PFSK-1 (cell line): ENCODE results near the gene OVCA2.

Experiments
- FOXP2 ChIP-seq: optimal IDR thresholded peaks from 2 replicates; pipeline ENCODE3; 2011; ENCODE audit warnings: borderline replicate concordance, control low read depth, inconsistent platforms; ENCODE audit not compliant: insufficient read depth; ENCODE audit errors: extremely low read length, extremely low read depth
- POLR2AphosphoS5 ChIP-seq: IDR thresholded peaks from 2 replicates; pipeline ENCODE4 v1.6.1; 2012; ENCODE audit warnings: low read depth, mild to moderate bottlenecking, control low read depth, low read length, moderate library complexity
- SIN3A ChIP-seq: IDR thresholded peaks from 2 replicates; pipeline ENCODE4 v1.6.1; 2012; ENCODE audit warnings: mild to moderate bottlenecking, low read length, moderate library complexity, borderline replicate concordance; ENCODE audit not compliant: insufficient read depth
- TAF1 ChIP-seq: IDR thresholded peaks from 2 replicates; pipeline ENCODE4 v1.6.1; 2012; ENCODE audit warnings: low read length, control low read depth, borderline replicate concordance; ENCODE audit not compliant: insufficient read depth
- TF ChIP-seq, protein P1 (sequence below), 2 experiments: IDR thresholded peaks; 2 replicates each; pipeline versions ENCODE4 v1.6.1 to v1.8.0; 2011 to 2012; ENCODE audit warnings: low read depth in 2 of 2, low read length in 2 of 2, control low read depth in 1 of 2, inconsistent platforms in 1 of 2, mild to moderate bottlenecking in 1 of 2, moderate library complexity in 1 of 2; ENCODE audit not compliant: insufficient read depth in 1 of 2

The OVCA2 gene

DNA sequence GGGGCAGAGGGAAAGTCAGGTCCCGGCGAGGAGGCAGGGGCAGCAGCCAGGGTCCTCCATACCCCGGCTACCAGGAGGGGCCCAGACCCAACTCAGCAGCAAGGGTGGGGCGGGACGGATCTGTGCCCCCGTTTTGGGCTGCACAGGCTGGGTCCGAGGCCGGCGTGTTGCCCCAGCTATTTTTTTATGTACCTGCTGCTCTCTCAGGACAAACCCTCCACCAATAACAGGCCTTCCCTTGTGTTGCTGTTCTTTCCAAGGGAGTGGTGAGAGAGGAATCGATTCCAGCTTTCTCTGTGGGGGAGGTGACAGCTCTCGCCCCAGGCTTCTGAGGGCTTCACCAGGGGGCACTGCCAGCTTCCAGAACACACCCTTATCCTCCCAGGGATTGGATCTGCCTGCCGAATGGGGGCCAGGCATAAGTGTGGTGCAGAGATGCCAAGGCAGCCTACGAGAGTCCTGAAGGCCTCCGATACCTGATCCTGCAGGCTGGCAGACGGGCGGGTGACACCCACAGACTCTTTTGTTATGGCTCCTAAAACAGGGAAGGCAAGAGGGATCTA lies 39.0 kb upstream of the OVCA2 start:
- TF ChIP-seq, protein P1, sequence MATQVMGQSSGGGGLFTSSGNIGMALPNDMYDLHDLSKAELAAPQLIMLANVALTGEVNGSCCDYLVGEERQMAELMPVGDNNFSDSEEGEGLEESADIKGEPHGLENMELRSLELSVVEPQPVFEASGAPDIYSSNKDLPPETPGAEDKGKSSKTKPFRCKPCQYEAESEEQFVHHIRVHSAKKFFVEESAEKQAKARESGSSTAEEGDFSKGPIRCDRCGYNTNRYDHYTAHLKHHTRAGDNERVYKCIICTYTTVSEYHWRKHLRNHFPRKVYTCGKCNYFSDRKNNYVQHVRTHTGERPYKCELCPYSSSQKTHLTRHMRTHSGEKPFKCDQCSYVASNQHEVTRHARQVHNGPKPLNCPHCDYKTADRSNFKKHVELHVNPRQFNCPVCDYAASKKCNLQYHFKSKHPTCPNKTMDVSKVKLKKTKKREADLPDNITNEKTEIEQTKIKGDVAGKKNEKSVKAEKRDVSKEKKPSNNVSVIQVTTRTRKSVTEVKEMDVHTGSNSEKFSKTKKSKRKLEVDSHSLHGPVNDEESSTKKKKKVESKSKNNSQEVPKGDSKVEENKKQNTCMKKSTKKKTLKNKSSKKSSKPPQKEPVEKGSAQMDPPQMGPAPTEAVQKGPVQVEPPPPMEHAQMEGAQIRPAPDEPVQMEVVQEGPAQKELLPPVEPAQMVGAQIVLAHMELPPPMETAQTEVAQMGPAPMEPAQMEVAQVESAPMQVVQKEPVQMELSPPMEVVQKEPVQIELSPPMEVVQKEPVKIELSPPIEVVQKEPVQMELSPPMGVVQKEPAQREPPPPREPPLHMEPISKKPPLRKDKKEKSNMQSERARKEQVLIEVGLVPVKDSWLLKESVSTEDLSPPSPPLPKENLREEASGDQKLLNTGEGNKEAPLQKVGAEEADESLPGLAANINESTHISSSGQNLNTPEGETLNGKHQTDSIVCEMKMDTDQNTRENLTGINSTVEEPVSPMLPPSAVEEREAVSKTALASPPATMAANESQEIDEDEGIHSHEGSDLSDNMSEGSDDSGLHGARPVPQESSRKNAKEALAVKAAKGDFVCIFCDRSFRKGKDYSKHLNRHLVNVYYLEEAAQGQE (IDR thresholded peaks at IDR 0.05; ENCODE audit: insufficient read depth in 1 of 2, low read depth in 2 of 2, low read length in 2 of 2) = no peak
- TF ChIP-seq POLR2AphosphoS5 = no peak
- no peak for TF ChIP-seq FOXP2
- no peak for TF ChIP-seq SIN3A
- no peak for TF ChIP-seq TAF1

DNA sequence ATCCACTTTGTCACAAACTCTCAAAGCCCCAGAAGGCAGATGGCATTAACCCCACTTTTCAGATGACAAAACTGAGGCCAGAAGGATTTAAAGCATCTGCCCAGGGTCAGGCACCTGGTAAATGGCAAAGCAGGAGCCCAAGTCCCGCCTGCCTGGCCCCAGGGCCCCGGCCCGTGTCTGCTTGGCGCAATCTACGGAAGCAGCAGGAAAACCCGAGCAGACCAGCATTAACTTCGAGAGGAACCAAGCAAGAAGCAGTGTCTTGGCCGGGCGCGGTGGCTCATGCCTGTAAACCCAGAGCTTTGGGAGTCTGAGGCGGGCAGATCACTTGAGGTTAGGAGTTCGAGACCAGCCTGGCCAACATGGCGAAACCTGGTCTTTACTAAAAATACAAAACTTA lies 38.3 kb upstream of the OVCA2 start:
- no peak for TF ChIP-seq SIN3A
- TF ChIP-seq, protein P1 (IDR thresholded peaks at IDR 0.05; ENCODE audit: insufficient read depth in 1 of 2, low read depth in 2 of 2, low read length in 2 of 2) = no peak
- no peak for TF ChIP-seq FOXP2
- TF ChIP-seq POLR2AphosphoS5 = no peak
- TF ChIP-seq TAF1 = no peak

DNA sequence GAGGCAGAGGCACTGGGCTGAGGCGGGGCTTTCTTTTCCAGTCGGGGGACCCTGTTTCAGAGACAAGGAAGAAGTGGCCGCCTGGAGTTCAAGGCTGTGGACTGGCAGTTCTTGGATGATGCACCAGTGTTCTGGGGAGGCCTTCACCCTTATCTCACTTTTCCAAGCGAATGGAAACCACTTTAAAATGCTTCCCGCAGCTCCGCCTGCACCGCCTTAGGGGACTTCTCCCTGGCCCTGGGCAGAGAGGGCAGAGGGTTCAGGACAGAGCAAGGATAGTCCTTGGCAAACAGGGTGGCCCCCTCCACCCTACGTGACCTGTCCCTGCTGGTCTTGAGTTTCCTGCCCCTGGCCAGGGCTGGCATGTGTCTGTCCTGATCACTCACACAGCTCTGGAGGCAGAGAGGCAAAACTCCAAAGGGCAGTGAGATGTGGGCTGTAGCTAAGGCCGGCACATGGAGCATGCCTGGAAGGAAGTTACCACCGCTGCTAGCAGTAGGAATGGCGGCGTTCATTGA lies 37.3 kb upstream of the OVCA2 start:
- TF ChIP-seq TAF1 (no peak), FOXP2 (no peak), POLR2AphosphoS5 (no peak), SIN3A (no peak)
- TF ChIP-seq, protein P1 (IDR thresholded peaks at IDR 0.05; ENCODE audit: insufficient read depth in 1 of 2, low read depth in 2 of 2, low read length in 2 of 2) = no peak

GRCh38 chr17:2008332-2009126 lies 33.3 kb upstream of the OVCA2 start:
- no peak for TF ChIP-seq TAF1

DNA sequence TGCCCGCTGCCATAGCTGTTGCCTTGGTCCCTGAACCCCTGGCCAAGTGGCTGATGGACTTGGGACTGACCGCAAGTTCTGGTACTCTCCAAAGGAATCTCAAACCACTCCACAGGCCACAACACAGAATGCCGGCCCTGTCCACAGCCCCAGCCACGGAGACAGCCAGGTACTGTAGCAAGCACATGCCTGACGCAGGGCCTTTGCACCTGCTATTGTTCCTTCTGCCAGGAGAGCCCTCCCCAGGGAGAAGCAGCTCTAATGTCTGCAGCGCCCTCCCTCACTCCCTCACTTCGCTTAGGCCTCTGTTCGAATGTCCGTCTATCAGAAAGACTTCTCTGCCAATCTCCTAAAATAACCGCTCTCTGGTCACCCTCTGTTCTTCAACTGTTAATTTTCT lies 32.1 kb upstream of the OVCA2 start:
- TF ChIP-seq POLR2AphosphoS5 = no peak
- no peak for TF ChIP-seq TAF1
- TF ChIP-seq, protein P1 (IDR thresholded peaks at IDR 0.05; ENCODE audit: insufficient read depth in 1 of 2, low read depth in 2 of 2, low read length in 2 of 2) = no peak
- TF ChIP-seq FOXP2 = no peak
- no peak for TF ChIP-seq SIN3A
